HepG2 (cell line): Measurements from ENCODE around the gene PACS1. TPM values are rescaled to one million over a fixed set of nuclear protein-coding genes. Genes with fewer than 3 reads are reported as not detected.
A peak's percentile ranks its signal among the peaks of the same experiment; 100 is the strongest.

Source experiments
- ARHGAP35 ChIP-seq: sonication (generic); formaldehyde crosslinking; IDR thresholded peaks from 2 replicates; pipeline ENCODE4 v1.9.0; 2022; ENCODE audit warnings: mild to moderate bottlenecking, inconsistent platforms, moderate library complexity, missing genetic modification reagents, borderline replicate concordance
- ATF1 ChIP-seq: IDR thresholded peaks from 2 replicates; pipeline ENCODE4 v1.6.1; 2016; ENCODE audit warnings: mild to moderate bottlenecking, control low read depth
- ATF3 ChIP-seq: sonication (generic); formaldehyde crosslinking; IDR thresholded peaks from 2 replicates; pipeline ENCODE4 v1.4.0; 2020; ENCODE audit warnings: missing genetic modification reagents
- HNF1B ChIP-seq: sonication (generic); formaldehyde crosslinking; IDR thresholded peaks from 2 replicates; pipeline ENCODE4 v1.5.1; 2020; ENCODE audit warnings: mild to moderate bottlenecking, moderate library complexity, missing genetic modification reagents
- KLF15 ChIP-seq: sonication (generic); formaldehyde crosslinking; IDR thresholded peaks from 2 replicates; pipeline ENCODE4 v1.8.1; 2023; ENCODE audit warnings: borderline replicate concordance, mild to moderate bottlenecking, inconsistent platforms, missing genetic modification reagents, mixed read lengths
- KLF9 ChIP-seq: IDR thresholded peaks from 2 replicates; pipeline ENCODE4 v1.6.1; 2016; ENCODE audit warnings: low read depth
- KMT2A ChIP-seq: sonication (generic); formaldehyde crosslinking; IDR thresholded peaks from 2 replicates; pipeline ENCODE4 v1.4.0; 2020; ENCODE audit warnings: missing genetic modification reagents
- NFIB ChIP-seq: sonication (generic); formaldehyde crosslinking; IDR thresholded peaks from 2 replicates; pipeline ENCODE4 v1.9.0; 2021; ENCODE audit warnings: missing genetic modification reagents, mild to moderate bottlenecking, borderline replicate concordance
- NFKB2 ChIP-seq: sonication (generic); formaldehyde crosslinking; IDR thresholded peaks from 2 replicates; pipeline ENCODE4 v1.4.0; 2020; ENCODE audit warnings: missing genetic modification reagents, borderline replicate concordance
- PAX8 ChIP-seq: sonication (generic); formaldehyde crosslinking; IDR thresholded peaks from 2 replicates; pipeline ENCODE4 v1.8.0; 2022; ENCODE audit warnings: mild to moderate bottlenecking, missing genetic modification reagents, borderline replicate concordance
- POGZ ChIP-seq: sonication (generic); formaldehyde crosslinking; IDR thresholded peaks from 2 replicates; pipeline ENCODE4 v1.4.0; 2020; ENCODE audit warnings: mild to moderate bottlenecking, missing genetic modification reagents
- PTBP1 ChIP-seq: fragments of 200-400 bp; formaldehyde crosslinking; IDR thresholded peaks from 2 replicates; pipeline ENCODE4 v1.6.1; 2018; ENCODE audit warnings: low read length, low read depth; ENCODE audit not compliant: poor library complexity, severe bottlenecking
- ZBTB3 ChIP-seq: sonication (generic); formaldehyde crosslinking; IDR thresholded peaks from 2 replicates; pipeline ENCODE4 v1.4.0; 2020; ENCODE audit warnings: low read depth, mild to moderate bottlenecking, moderate library complexity, missing genetic modification reagents, borderline replicate concordance
- ZEB1 ChIP-seq: IDR thresholded peaks from 2 replicates; pipeline ENCODE4 v1.6.1; 2012; ENCODE audit warnings: mild to moderate bottlenecking, low read depth, inconsistent platforms; ENCODE audit not compliant: insufficient replicate concordance
- ZIK1 ChIP-seq: sonication (generic); formaldehyde crosslinking; IDR thresholded peaks from 2 replicates; pipeline ENCODE4 v1.5.0; 2020; ENCODE audit warnings: mild to moderate bottlenecking, low read depth, missing genetic modification reagents, borderline replicate concordance
- ZMAT5 ChIP-seq: sonication (generic); formaldehyde crosslinking; IDR thresholded peaks from 2 replicates; pipeline ENCODE4 v1.5.0; 2020; ENCODE audit warnings: mild to moderate bottlenecking, low read depth, missing genetic modification reagents, borderline replicate concordance
- ZNF34 ChIP-seq: sonication (generic); formaldehyde crosslinking; IDR thresholded peaks from 2 replicates; pipeline ENCODE4 v1.4.0; 2020; ENCODE audit warnings: mild to moderate bottlenecking, missing genetic modification reagents, borderline replicate concordance
- ZNF468 ChIP-seq: sonication (generic); formaldehyde crosslinking; IDR thresholded peaks from 2 replicates; pipeline ENCODE4 v1.8.0; 2022; ENCODE audit warnings: mild to moderate bottlenecking, moderate library complexity, missing genetic modification reagents
- ZNF766 ChIP-seq: sonication (generic); formaldehyde crosslinking; IDR thresholded peaks from 2 replicates; pipeline ENCODE4 v1.5.0; 2020; ENCODE audit warnings: missing genetic modification reagents, borderline replicate concordance
- ZNF780A ChIP-seq: sonication (generic); formaldehyde crosslinking; IDR thresholded peaks from 2 replicates; pipeline ENCODE4 v1.8.0; 2022; ENCODE audit warnings: mild to moderate bottlenecking, missing genetic modification reagents, moderate library complexity
- polyA plus RNA-seq, 8 experiments: library from polyadenylated mRNA; depleted of rRNA in 3 of 8; stranded (reverse) in 7 of 8; unstranded in 1 of 8; fragments of >200 nt; fragmentation: Illumina TruSeq in 4 of 8; extraction: Trizol in 4 of 8; gene quantifications; 2 replicates each; pipeline versions ENCODE4 v1.2.1 to v1.2.3, GENCODE V29; 2011 to 2016; ENCODE audit warnings: low read depth in 4 of 8, missing spikeins in 1 of 8, mixed read lengths in 1 of 8; ENCODE audit not compliant: insufficient read depth in 1 of 8
- total RNA-seq, 5 experiments: library from RNA; depleted of rRNA; stranded (reverse); fragments of >200 nt; fragmentation: Illumina TruSeq; extraction: Trizol; gene quantifications; 2 replicates each; pipeline ENCODE4 v1.2.3, GENCODE V29; 2016; ENCODE audit warnings: low read depth in 1 of 5
- TF ChIP-seq, protein P1 (sequence below): sonication (generic); formaldehyde crosslinking; IDR thresholded peaks from 2 replicates; pipeline ENCODE4 v1.4.0; 2020; ENCODE audit warnings: missing genetic modification reagents; ENCODE audit errors: not compliant biosample characterization
- TF ChIP-seq, protein P2 (sequence below): IDR thresholded peaks from 2 replicates; pipeline ENCODE4 v1.6.1; 2016; ENCODE audit warnings: mild to moderate bottlenecking, missing biosample characterization, missing genetic modification reagents

PACS1 gene
- total and polyA plus RNA-seq, 2 of the 13 experiments (the other 11 are each of a cell fraction or from before 2014, with no cell fraction given) = 7.6 to 8.6 TPM

DNA sequence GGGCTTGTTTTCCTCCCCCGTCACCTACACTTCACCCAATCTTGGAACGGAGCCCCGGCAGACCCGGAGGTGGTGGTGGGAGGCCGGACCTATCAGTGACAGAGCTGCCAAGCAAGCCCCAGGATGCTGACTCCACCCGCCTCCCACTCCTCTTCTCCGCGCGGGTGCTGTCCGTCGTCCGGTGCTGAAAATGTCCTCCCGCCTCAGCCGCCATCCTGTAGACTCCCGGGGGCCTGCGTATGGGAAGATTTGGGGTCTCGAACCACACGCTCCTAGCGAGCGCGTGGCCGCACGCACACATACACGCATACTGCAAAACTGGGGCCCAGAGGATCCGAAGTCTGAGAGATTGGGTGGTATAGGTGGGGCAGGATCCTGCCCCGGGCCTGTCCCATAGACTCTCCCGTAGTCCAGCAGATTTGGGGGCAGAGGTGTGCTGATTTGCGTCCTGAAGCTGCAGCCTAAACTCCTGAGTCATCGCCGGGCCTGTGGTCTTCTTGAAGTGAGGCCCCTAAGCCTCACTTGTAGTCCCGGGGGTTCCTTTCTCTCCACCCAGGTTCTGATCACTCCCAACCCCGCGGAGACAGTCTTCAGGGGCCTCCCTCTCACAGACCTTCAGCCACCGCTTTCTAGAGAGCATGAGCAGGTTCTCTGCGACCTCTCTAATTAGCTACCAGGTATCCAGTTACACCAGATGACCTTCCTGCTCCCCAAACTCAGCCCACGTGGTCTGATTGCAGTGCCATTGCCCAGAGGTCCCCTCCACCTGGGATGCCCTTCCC lies 219.7 kb downstream of the PACS1 start (continued):
- peak; percentile 24; the same call in 1 of the 2 replicates for TF ChIP-seq HNF1B
- TF ChIP-seq ATF3 (CRISPR knock-in tag) = no peak
- TF ChIP-seq ZMAT5 = no peak
- no peak for TF ChIP-seq KLF9 (CRISPR knock-in tag)
- TF ChIP-seq ARHGAP35 (CRISPR knock-in tag) = 0 out of 2 replicates have a peak, but pooled peaks have one; percentile 73
- TF ChIP-seq ZNF780A = peak; percentile 71; the same call in 1 of the 2 replicates
- TF ChIP-seq ZNF766 (CRISPR knock-in tag) = peak; percentile 48; the same call in 1 of the 2 replicates
- TF ChIP-seq ZEB1 = no peak
- no peak for TF ChIP-seq ATF1 (CRISPR knock-in tag)
- TF ChIP-seq ZIK1 (CRISPR knock-in tag) = peak; percentile 76
- TF ChIP-seq NFKB2 = peak; percentile 60; the same call in 1 of the 2 replicates
- TF ChIP-seq PAX8 (CRISPR knock-in tag) = no peak
- TF ChIP-seq KLF15 (CRISPR knock-in tag) = no peak
- no peak for TF ChIP-seq PTBP1
- TF ChIP-seq ZBTB3 (CRISPR knock-in tag) = no peak
- TF ChIP-seq KMT2A (CRISPR knock-in tag) = no peak
- no peak for TF ChIP-seq NFIB (CRISPR knock-in tag)
- TF ChIP-seq ZNF468 (CRISPR knock-in tag) = no peak
- no peak for TF ChIP-seq POGZ (CRISPR knock-in tag)
- TF ChIP-seq, protein P1, sequence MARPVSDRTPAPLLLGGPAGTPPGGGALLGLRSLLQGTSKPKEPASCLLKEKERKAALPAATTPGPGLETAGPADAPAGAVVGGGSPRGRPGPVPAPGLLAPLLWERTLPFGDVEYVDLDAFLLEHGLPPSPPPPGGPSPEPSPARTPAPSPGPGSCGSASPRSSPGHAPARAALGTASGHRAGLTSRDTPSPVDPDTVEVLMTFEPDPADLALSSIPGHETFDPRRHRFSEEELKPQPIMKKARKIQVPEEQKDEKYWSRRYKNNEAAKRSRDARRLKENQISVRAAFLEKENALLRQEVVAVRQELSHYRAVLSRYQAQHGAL (CRISPR knock-in tag) = no peak
- TF ChIP-seq ZNF34 = 0 out of 2 replicates have a peak, but pooled peaks have one; percentile 14
- TF ChIP-seq, protein P2, sequence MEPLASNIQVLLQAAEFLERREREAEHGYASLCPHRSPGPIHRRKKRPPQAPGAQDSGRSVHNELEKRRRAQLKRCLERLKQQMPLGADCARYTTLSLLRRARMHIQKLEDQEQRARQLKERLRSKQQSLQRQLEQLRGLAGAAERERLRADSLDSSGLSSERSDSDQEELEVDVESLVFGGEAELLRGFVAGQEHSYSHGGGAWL = peak; percentile 82; the same call in 1 of the 2 replicates
